ENCODE data around the gene HAND1.
A peak's percentile ranks its signal among the peaks of the same experiment; 100 is the strongest.

Gene HAND1

DNA sequence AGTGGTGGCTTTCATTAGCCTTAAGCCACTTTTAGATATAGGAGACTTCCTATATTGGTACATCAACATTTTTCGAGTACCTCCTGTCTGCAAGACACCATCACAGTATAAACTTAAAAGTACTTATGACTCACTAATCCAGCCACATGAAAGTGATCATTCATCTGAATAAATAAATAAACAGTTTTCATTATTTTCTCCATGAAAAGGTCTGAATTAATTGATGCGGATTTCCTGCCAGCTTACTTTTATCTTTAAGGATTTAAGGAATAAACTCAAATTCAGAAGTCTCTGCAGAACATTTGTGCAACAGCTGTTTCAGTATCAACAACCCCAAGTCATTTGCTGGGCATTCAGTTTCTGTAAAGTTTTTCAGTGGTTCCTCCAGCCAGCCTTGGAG is 28.2 kb downstream of the HAND1 start:
- DNase-seq = no peak

DNA sequence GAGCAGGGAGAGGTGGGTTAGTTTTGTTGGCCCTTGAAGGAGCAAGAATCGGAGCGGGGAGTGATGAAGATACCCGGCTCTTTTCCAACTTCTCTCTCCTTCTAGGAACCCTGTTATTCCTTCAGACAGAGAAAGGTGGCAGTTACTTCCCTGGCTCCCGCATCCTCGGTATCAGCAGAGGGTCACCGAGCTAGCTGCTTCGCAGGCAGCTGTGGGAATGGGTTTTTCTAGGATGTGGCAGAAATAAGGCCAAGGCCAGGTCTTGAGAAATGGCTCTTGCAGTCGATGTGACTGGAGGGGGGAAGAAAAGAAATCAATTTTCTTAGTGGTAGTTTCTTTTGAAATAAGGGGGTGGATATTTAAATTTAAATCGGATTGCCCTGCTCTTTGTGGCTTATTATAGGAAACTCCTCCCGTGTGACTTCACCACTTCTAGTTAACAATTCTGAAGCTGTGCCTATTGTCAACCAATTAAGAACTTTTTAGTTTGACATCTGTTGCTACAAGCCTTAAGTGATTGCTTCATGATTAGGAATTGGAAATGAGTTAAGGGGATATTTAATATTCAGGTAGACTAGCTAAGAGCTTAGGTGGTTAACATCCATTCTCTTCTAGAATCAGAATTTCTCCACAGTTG is 30.8 kb downstream of the HAND1 start:
- DNase-seq = peak; percentile 3

DNA sequence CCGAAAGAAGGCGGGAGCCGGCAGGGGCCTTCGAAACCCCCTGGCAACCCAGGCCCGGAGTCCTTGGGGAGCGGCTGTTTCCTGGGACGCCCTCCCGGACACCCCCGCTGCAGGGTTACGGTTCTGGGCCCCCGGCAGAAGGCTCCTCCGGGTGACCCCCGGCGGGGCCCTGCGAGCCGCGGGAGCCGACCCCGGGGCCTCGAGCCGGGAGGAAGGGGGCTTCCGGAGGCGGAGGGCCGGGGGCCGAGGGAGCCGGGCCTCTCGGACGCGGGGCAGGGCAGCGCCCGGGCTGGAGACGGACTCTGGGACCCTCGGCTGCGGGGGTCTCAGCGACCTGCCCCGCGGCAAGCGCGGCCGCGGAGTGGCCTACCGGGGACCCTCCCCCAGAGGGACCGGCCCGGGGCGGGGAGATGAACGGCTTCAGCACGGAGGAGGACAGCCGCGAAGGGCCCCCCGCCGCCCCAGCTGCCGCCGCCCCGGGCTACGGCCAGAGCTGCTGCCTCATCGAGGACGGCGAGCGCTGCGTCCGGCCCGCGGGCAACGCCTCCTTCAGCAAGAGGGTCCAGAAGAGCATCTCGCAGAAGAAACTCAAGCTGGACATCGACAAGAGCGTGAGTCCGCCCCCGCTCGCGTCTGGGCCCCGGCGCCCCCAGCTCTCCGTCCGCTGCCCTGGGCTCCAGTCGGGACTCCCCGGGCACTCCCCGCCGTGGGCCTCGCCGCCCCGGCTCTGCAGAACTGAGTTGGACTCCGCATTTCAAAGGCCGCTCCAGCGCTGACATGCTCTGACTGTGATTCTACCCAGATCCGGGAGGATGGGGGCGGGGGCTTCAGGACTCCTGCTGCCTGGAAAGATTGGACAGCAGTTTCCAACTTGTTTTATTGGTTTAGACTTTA is 31.6 kb downstream of the HAND1 start:
- DNase-seq = peak; percentile 37

DNA sequence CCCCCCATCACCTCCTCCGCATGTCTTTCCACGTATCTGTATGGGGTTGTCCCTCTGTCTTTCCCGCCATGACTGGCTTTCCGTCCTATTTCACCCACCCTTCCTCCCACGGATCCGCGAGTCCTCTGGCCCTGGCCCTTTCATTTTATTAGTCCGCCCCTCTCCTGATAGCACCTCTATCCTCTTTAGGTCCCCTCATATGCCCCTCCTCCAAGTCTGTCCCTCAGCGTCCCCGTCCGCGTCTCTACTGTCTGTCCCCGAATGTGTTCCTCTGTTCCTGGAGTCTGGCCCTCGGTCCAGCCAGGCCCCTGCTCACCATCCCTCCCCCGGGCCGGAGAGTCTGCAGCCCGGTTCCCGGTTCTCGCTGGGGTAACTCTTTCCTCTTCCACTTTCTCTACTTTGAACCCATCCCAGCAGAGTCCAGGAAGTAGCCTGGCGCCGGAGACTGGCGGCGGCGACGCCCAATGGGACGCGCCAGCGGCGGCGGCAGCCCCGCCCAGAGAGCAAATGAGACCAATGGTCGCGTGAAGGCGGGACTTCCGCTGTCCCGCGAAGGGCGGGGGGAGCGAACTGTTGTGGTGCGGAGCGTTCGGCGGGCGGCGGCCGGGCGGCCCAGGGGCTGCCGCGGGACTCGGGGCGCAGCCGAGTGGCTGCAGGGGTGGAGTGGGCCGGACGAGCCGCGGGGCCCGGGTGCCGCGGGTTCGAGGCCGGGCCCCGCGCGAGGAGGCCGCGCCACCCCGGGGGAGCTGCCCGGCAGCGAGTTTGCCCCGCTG is 32.4 kb downstream of the HAND1 start, which contains the start of gene SAP30L:
Gene SAP30L, plus strand, starts transcription at position 576 of the 773 bp plus-strand sequence. CDS start 608 bp downstream, outside the sequence.
- DNase-seq = peak; percentile 98

DNA sequence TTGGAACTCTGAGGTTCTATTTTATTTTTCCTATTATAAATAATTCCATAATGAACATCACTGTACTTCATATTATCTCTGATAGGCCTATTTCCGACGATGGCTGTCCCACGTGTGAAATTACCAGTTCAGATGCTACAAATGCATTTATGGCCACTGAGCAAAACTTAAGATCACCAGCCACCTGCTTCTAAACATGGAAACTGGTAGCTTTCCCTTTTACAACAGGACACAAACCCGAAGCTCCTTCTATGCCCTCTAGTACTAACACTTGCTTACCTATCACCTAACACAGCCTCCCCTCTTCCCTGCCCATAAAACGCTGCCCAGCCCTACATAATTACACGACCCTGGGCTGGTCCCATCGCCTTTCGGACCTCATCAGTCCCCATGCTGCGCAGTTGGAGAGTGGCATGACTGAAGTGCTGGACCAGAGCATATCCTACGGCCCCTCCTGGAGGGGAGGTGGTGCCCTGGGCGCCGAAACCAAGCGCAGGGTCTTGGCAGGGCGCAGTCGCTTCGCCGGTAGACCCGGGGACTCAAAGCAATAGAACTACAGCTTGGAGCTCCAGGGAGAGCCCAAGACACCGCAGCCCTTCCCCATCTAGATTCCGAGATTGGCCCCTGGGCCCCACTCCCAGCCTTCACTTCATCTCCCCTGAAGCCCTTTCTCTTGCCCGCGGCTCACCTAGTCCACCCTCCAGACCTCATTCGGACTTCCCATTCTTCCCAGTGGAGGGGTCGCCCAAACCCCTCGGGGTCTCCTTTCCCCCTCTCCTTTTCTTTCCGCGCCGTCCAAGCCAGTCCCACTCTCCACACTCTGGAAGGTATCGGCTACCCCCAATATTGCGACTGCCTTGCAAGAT is 33.2 kb downstream of the HAND1 start:
- peak; percentile 21 for DNase-seq

DNA sequence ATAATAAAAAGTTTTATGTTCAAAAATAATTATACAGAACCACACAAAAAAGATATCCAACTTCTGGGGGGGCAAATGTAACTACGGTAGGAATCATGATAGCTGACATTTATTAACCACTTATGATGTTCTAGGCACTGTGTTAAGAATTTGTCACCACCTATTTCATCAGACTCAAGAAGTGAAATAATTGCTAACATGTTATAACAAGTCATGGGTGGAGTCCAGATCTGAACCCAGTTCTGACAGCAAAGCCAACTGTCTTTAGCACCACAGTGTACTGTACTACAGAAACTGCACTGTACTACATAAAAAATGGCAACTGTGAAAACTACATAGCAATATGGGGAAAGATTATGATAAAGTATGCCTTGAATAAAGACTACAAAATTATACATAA is 35.2 kb downstream of the HAND1 start:
- DNase-seq = no peak

DNA sequence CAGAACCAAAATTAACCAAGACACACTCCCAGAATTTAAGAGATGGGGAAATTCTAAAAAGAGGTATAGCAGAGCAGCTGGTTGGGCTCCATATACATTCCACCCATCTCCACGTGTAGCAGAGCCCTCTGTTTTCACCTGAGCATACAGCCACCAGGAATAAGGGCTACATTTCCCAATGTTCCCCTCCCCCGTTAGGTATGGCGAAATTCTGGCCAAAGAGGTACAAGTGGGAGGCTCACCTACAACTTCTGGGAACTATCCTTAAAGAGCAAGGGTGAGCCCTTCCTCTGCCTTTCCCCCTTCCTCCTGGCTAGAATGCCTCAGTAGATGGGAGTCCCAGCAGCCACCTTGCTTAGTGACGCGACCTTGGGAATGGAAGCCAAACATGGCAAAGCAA is 37.5 kb downstream of the HAND1 start:
- no peak for DNase-seq

DNA sequence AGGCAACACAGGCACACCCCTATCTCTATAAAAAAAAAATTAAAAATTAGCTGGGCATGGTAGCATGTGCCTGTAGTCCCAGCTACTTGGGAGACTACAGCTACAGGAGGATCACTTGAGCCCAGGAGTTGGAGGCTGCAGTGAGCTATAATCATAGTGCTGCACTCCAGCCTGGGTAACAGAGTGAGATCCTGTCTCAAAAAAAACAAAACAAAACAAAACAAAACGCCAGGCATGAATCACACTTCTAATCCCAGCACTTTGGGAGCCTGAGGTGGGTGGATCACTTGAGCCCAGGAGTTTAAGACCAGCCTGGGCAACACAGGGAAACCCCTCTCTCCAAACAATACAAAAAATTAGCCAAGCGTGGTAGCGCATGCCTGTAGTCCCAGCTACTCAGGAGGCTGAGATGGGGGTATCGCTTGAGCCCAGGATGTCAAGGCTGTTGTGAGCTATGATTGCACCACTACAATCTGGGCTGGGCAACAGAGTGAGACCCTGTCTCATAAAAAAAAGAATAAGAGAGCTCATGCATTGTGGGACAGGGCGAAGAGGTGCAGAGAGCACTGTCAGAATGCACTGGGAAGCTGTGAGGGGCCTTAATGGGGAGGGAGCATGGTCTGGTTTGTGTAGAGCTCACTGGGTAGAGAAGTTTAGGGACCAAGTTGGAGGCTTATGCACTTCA is 40.6 kb downstream of the HAND1 start:
- no peak for DNase-seq

DNA sequence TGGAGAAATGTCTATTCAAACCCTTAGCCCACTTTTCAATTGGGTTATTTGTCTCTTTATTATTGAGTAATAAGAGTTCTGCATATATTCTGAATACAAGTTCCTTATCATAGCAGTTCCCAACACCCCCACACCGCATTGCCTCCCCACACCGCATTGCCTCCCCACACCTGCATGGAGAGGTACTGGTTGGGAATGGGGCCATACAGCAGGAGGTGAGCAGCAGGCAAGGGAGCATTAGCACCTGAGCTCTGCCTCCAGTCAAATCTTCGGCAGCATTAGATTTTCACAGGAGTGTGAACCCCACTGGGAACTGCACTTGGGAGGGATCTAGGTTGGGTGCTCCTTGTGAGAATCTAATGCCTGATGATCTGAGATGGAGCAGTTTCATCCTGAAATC is 42.8 kb downstream of the HAND1 start:
- DNase-seq = no peak

DNA sequence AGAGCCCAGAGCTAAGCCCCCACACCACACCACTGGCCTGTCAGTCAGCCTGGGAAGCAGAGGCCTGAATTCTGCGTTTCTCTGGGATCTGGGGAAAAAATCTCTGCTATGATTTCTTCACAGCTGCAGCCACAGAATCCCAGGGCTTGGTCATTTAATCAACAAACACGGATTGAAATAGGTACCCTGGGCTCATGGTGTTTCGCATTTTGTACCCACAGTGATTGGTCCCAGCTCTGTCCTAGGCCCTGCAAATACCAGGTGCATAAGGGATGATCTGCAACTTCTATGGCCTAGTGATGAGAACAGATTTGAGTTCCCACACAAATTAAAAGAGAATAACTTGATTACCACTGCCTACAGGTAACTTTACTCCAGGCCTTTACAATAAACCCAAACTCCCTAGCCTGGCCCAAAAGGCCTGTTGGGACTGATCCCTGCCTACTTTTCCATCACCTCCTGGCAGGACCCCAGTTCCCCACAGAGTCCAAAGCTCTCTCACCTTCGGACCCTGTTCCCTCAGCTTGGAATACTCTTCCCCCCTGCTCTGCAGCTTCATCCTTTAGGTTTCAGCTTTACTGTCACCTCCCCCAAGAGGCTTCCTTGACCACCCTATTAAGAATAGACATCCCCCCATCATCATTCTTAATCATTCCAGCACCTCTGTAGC is 46.9 kb downstream of the HAND1 start:
- no peak for DNase-seq

DNA sequence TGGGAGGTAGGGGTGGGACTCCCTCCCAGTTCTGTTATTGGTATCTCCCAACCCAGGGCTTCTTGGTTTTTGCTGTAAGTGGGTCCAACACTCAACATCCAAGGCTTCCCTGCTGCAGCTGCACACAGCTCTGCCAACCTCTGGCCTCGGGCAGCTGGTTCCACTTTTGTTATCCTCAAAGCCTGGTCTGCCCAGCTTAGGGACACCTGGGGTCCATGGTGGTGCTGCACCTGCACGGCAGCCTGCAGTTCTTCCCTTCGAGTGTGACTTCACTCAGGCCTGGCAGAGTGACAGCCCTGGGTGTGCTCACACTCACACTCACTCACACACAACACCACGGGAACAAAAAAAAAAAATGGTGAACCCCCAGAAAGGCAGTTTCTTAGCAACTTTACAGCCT is 47.6 kb downstream of the HAND1 start:
- DNase-seq = no peak

DNA sequence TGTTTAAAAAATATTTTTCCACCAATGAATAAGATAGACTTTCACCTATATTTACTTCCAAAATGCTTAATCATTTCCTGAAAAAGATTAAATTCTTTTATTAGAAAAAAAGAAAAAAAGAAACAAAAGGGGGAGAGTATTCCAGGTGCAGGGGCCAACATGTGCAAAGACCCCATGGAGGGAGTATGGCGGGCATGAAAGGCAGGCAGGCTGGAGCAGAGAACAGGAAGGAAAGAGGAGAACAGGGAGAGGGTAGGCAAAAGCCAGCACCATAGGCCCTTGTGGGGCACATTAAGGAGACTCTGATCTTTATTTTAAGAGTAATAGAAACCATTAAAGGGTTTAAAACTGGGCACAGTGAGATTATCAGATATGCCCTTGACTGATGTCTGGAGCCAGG is 48.7 kb downstream of the HAND1 start:
- DNase-seq = no peak

DNA sequence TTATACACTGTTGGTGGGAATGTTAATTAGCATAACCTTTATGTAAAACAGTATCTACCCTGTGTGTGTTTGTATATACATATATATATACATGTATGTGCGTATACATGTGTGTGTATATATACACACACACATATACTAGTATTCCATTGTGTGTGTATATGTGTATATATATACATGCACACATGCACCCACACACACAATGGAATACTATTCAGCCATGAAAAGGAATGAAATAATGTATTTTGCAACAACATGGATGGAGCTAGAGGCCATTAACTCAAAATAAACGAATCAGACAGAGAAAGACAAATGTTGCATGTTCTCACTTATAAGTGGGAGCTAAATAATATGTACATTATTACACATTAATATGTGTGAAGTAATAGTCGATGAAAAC is 49.8 kb downstream of the HAND1 start:
- DNase-seq = no peak
